Ovary (tissue), 9 donors: Measurements from ENCODE around the gene ZNF860. TPM values are rescaled to one million over a fixed set of nuclear protein-coding genes. Genes with fewer than 3 reads are reported as not detected.

Experiments
- DNase-seq, 5 donors: peaks; one replicate each; pipeline ENCODE4 v3.0.0-alpha.2; 2019 to 2020
- H3K27ac ChIP-seq, 2 donors: fragments of 200-600 bp; one replicate each; pipeline versions ENCODE4 v1.5.1 to v1.8.0; 2019 to 2022
- H3K27me3 ChIP-seq: fragments of 200-600 bp; one replicate; pipeline ENCODE4 v1.8.0; 2022
- H3K36me3 ChIP-seq: fragments of 200-600 bp; sonication (generic); one replicate; pipeline ENCODE4 v1.5.1; 2019
- H3K4me1 ChIP-seq: one replicate; pipeline ENCODE4 v1.8.1; 2013; ENCODE audit warnings: mild to moderate bottlenecking, moderate library complexity; ENCODE audit not compliant: insufficient read depth
- H3K4me3 ChIP-seq: fragments of 200-600 bp; sonication (generic); one replicate; pipeline ENCODE4 v1.5.1; 2017
- H3K9me3 ChIP-seq, 2 donors: fragments of 200-600 bp in 1 of 2; sonication (generic) in 1 of 2; one replicate each; pipeline versions ENCODE4 v1.5.1 to v1.8.1; 2013 to 2019; ENCODE audit warnings: mild to moderate bottlenecking in 1 of 2, moderate library complexity in 1 of 2
- EP300 ChIP-seq: sonication (generic); formaldehyde crosslinking; IDR thresholded peaks from one replicate; pipeline ENCODE4 v1.6.1; 2017; ENCODE audit warnings: antibody characterized with exemption
- POLR2A ChIP-seq: fragments of 450-650 bp; IDR thresholded peaks from one replicate; pipeline ENCODE4 v1.6.1; 2017; ENCODE audit warnings: antibody characterized with exemption, mild to moderate bottlenecking, moderate library complexity
- WGBS, 3 donors: extraction: QIAGEN DNeasy Blood & Tissue Kit in 1 of 3; methylation state at CpG; one replicate each; pipeline versions ENCODE4 v1.1.5 to v1.1.7; 2013 to 2017; 5-methylcytosine and 5-hydroxymethylcytosine counted together
- intact Hi-C, 4 donors: fragments of 100-400 bp; cut with DNase I; formaldehyde crosslinking; loops; one replicate each; pipeline versions ENCODE4 v1.11.0 to v1.15.1; 2022 to 2023
- polyA plus RNA-seq, 2 donors: library from polyadenylated mRNA; stranded (reverse); fragments of 200-250 nt in 1 of 2; fragments of 350-450 nt in 1 of 2; fragmentation: Illumina TruSeq in 1 of 2; extraction: RNeasy Lipid Tissue Mini Kit (QIAGEN cat#74804) in 1 of 2; gene quantifications; one replicate each; pipeline ENCODE4 v1.2.3, GENCODE V29; 2013 to 2014
- total RNA-seq, 7 donors: library from RNA; depleted of rRNA in 2 of 7; stranded (reverse); fragments of >200 nt in 2 of 7; fragmentation: NEBNext Ultra II Directional in 3 of 7; extraction: Animal tissue kit (Norgen Biotek cat#: 25700) in 3 of 7; gene quantifications; one replicate each; pipeline versions ENCODE4 v1.1.0 to v1.2.4, GENCODE V29; 2016 to 2023
- TF ChIP-seq, protein P1 (sequence below), 3 donors: fragments of 450-650 bp in 2 of 3; fragments of 200-600 bp in 1 of 3; IDR thresholded peaks; one replicate each; pipeline versions ENCODE4 v1.5.1 to v1.8.0; 2016 to 2022; ENCODE audit warnings: antibody characterized with exemption in 3 of 3, mild to moderate bottlenecking in 1 of 3
- donor health status: DM: no; HTN: no; CAD: no; lungs with moderate emphysema.
- donor health status: DM: no; HTN: no; CAD: no.
- donor health status: Bipolar disorder and iron deficiency.
- donor health status: DM: yes; HTN: yes; CAD: no.
- donor health status: DM: no; HTN: no; CAD: no.
- donor health status: DM: yes; HTN: yes; CAD: no.

Gene ZNF860
- total and polyA plus RNA-seq, 9 donors = 0.28 to 1.6 (median 1.1) TPM

DNA sequence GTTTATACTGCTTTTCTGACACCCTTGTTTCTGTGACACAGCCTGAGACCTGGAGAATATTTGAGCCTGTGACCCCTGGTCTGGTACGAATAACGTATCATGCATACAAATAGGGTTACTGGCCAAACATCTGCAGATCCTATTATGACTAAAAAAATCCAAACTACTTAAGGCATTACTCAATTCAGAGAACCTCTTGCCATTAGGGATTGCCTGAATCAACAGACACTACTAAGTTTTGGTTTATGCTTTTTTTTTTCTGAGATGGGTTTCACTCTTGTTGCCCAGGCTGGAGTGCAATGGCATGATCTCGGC lies 35.9 kb upstream of the ZNF860 start:
- intact Hi-C loops = no loop called here
- H3K36me3 ChIP-seq = no peaks in the 10 kb centered on the region
- H3K4me3 ChIP-seq = no peak overlapping the region
- WGBS, 3 donors = 52 to 58% (median 54%) methylated on average over 3 of the region's 3 CpGs
- H3K27me3 ChIP-seq = no peaks in the 10 kb centered on the region
- no peaks in the 10 kb centered on the region for H3K9me3 ChIP-seq
- H3K4me1 ChIP-seq = no peaks in the 10 kb centered on the region
- DNase-seq = no peak
- TF ChIP-seq, protein P1, sequence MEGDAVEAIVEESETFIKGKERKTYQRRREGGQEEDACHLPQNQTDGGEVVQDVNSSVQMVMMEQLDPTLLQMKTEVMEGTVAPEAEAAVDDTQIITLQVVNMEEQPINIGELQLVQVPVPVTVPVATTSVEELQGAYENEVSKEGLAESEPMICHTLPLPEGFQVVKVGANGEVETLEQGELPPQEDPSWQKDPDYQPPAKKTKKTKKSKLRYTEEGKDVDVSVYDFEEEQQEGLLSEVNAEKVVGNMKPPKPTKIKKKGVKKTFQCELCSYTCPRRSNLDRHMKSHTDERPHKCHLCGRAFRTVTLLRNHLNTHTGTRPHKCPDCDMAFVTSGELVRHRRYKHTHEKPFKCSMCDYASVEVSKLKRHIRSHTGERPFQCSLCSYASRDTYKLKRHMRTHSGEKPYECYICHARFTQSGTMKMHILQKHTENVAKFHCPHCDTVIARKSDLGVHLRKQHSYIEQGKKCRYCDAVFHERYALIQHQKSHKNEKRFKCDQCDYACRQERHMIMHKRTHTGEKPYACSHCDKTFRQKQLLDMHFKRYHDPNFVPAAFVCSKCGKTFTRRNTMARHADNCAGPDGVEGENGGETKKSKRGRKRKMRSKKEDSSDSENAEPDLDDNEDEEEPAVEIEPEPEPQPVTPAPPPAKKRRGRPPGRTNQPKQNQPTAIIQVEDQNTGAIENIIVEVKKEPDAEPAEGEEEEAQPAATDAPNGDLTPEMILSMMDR (IDR thresholded peaks at IDR 0.05) = no peak
- no peak for TF ChIP-seq POLR2A
- TF ChIP-seq EP300 = no peak
- H3K27ac ChIP-seq = no peak overlapping the region

DNA sequence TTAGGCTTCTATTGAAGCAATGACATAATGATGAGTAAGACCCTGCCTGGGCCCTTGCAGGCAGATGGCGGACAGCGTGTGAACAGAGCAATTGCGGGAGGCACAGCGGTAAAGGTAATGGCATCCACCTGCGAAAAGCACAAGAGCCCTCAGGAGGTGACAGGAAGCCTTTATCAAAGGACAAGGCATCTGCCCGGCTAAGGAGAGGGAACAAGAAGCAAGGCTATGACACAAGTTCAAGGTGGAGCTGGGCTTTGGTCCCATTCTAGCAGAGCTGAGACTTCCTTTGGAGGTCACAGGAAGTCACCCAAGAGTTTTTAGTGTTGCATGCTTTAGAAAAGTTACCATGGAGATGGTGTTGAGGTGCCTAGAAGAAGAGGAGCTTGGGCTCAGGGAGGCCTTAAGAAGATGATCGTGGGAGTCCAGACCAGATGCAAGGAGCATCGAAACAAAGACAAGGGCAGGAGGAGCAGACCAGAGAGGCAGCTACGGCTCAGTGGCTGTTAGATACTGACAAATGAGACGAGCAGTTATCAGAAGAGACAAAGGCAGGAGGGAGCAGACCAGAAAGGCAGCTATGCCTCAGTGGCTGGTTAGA lies 35.0 kb upstream of the ZNF860 start:
- DNase-seq = no peak
- TF ChIP-seq POLR2A (no peak), EP300 (no peak)
- TF ChIP-seq, protein P1 (IDR thresholded peaks at IDR 0.05) = no peak
- H3K4me3 ChIP-seq = no peak overlapping the region
- no peaks in the 10 kb centered on the region for H3K4me1 ChIP-seq
- no peak overlapping the region for H3K27ac ChIP-seq
- no peaks in the 10 kb centered on the region for H3K36me3 ChIP-seq
- intact Hi-C loops = no loop called here
- WGBS, 3 donors = 90 to 96% (median 93%) methylated on average over 10 of the region's 10 CpGs
- no peaks in the 10 kb centered on the region for H3K9me3 ChIP-seq
- no peaks in the 10 kb centered on the region for H3K27me3 ChIP-seq

DNA sequence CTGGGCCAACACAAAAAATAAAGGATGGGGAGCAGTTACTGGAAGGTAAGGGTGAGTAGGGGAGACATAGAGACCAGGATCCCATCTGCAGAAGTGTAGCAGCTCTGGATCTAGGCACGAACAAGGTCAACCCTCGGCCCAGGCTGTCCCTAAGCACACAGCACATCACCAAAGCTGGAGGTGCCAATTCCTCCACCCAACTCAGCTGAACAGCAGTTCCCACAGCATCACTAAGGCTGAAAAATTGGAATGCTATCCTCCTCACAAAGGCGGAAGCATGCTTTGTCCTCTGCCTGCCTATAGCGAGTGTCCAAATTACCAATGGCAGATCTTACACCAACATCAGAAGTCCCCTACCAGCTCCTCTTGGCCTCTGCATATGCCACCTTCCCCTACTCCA lies 34.4 kb upstream of the ZNF860 start:
- intact Hi-C loops = no loop called here
- Histone ChIP-seq H3K27me3 (no peaks in the 10 kb centered on the region), H3K4me1 (no peaks in the 10 kb centered on the region), H3K4me3 (no peak overlapping the region), H3K27ac (no peak overlapping the region), H3K9me3 (no peaks in the 10 kb centered on the region), H3K36me3 (no peaks in the 10 kb centered on the region)
- TF ChIP-seq, protein P1 (IDR thresholded peaks at IDR 0.05) = no peak
- TF ChIP-seq EP300 = no peak
- TF ChIP-seq POLR2A = no peak
- no peak for DNase-seq
- WGBS, 3 donors = 94 to 97% (median 95%) methylated on average over 4 of the region's 4 CpGs

DNA sequence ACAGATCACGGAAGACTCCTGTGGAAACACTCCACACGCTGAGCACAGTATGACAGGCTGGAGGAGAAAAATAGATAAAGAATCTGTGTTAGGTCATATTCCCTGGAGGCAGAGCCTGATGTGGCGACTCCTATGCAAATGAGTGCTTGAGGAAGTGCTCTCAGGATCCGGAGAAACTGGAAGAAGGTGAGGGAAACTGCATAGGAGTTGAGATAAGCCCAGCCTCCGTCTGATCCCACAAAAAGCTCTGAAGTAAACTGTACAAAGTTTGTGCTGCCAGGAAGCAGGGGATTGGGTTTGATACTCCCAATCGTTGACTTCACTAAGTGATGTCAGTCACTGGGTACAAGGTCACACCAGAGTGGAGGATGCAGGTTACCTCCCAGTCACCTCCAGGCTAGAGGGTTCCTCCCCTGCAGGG lies 33.9 kb upstream of the ZNF860 start:
- no peak for DNase-seq
- TF ChIP-seq, protein P1 (IDR thresholded peaks at IDR 0.05) = no peak
- TF ChIP-seq POLR2A (no peak), EP300 (no peak)
- 69 to 73% (median 69%) methylated on average over 6 of the region's 6 CpGs for WGBS, 3 donors

More for the DNA sequence above, 33.9 kb upstream of the ZNF860 start:
- Histone ChIP-seq H3K36me3 (no peaks in the 10 kb centered on the region), H3K9me3 (no peaks in the 10 kb centered on the region), H3K27me3 (no peaks in the 10 kb centered on the region), H3K4me3 (no peak overlapping the region), H3K4me1 (no peaks in the 10 kb centered on the region), H3K27ac (no peak overlapping the region)
- intact Hi-C loops = no loop called here
